Caco-2 (cell line): ENCODE measurements around the gene CTSZ. TPM values are rescaled to one million over a fixed set of nuclear protein-coding genes. Genes with fewer than 3 reads are reported as not detected.

Experiments
- BruUV-seq: library from RNA; stranded (reverse); fragments of 400-500 nt; replicated peaks from 2 replicates; lab custom pipeline; 2021; lab: Mats Ljungman, UMichigan
- CTCF ChIA-PET: fragments of 300-600 bp; sonication (Branson Sonifier 250); formaldehyde crosslinking; loops from one replicate; lab custom pipeline; 2022; ENCODE audit warnings: antibody characterized with exemption; lab: Charles Lee
- POLR2A ChIA-PET: fragments of 300-600 bp; sonication (Branson Sonifier 250); formaldehyde crosslinking; loops from one replicate; lab custom pipeline; 2022; ENCODE audit warnings: antibody characterized with exemption; lab: Charles Lee
- DNase-seq, 2 experiments: peaks; one replicate each; pipeline versions ENCODE4 v3.0.0 to v3.0.0-alpha.2; 2020 to 2022
- H3K27me3 ChIP-seq: replicated peaks from 2 replicates; pipeline ENCODE4 v1.6.0; 2011; ENCODE audit warnings: low read length; ENCODE audit not compliant: control insufficient read depth, insufficient read depth
- H3K36me3 ChIP-seq: 2 replicates; pipeline ENCODE4 v1.5.1; 2011; ENCODE audit warnings: low read length; ENCODE audit not compliant: control insufficient read depth, insufficient read depth
- H3K4me1 ChIP-seq: fragments of 250-450 bp; sonication (Bioruptor Pico); 2 replicates; pipeline ENCODE4 v1.5.1; 2020; ENCODE audit warnings: mild to moderate bottlenecking
- H3K4me3 ChIP-seq: 2 replicates; pipeline ENCODE4 v1.5.1; 2011; ENCODE audit warnings: low read depth, mild to moderate bottlenecking, control low read depth, low read length
- H3K9me3 ChIP-seq: fragments of 250-450 bp; sonication (Bioruptor Pico); 2 replicates; pipeline ENCODE4 v1.5.1; 2020; ENCODE audit warnings: mild to moderate bottlenecking, moderate library complexity
- H3K27ac Mint-ChIP-seq: one replicate; pipeline ENCODE4 v1.8.0; 2022; ENCODE audit warnings: mixed read lengths; ENCODE audit not compliant: unreplicated experiment
- H3K27me3 Mint-ChIP-seq: one replicate; pipeline ENCODE4 v1.8.0; 2022; ENCODE audit warnings: mixed read lengths; ENCODE audit not compliant: insufficient read depth, unreplicated experiment
- H3K36me3 Mint-ChIP-seq: one replicate; pipeline ENCODE4 v1.8.0; 2022; ENCODE audit warnings: mild to moderate bottlenecking, mixed read lengths; ENCODE audit not compliant: insufficient read depth, unreplicated experiment
- H3K4me1 Mint-ChIP-seq: one replicate; pipeline ENCODE4 v1.8.0; 2022; ENCODE audit warnings: low read depth, mixed read lengths; ENCODE audit not compliant: unreplicated experiment
- H3K4me3 Mint-ChIP-seq: one replicate; pipeline ENCODE4 v1.8.0; 2022; ENCODE audit warnings: mild to moderate bottlenecking, moderate library complexity, mixed read lengths; ENCODE audit not compliant: unreplicated experiment
- H3K9me3 Mint-ChIP-seq: one replicate; pipeline ENCODE4 v1.8.0; 2022; ENCODE audit warnings: mixed read lengths; ENCODE audit not compliant: unreplicated experiment
- CTCF ChIP-seq, 2 experiments: fragments of 200-600 bp in 1 of 2; IDR thresholded peaks; 1 replicate in 1 of 2; 2 replicates in 1 of 2; pipeline versions ENCODE4 v1.5.1 to v1.8.0; 2011 to 2022; ENCODE audit warnings: antibody characterized with exemption in 1 of 2, control low read depth in 1 of 2, inconsistent platforms in 1 of 2, low read depth in 1 of 2, low read length in 1 of 2, mild to moderate bottlenecking in 1 of 2, moderate library complexity in 1 of 2; ENCODE audit not compliant: insufficient read depth in 1 of 2, severe bottlenecking in 1 of 2, unreplicated experiment in 1 of 2
- intact Hi-C: fragments of 100-400 bp; cut with micrococcal nuclease; formaldehyde crosslinking; loops from one replicate; pipeline ENCODE4 v1.10.0; 2022; ENCODE audit not compliant: unreplicated experiment
- total RNA-seq: library from RNA; stranded (reverse); gene quantifications from 2 replicates; pipeline ENCODE4 v1.2.3, GENCODE V29; 2022

Gene CTSZ
- total RNA-seq, 1 experiment from 2014 or later, result 228 TPM

- no peaks in the 10 kb centered on the region for H3K27me3 ChIP-seq
- BruUV-seq, result no TSS peak
- intact Hi-C loops, result no loop called here
- H3K4me3 Mint-ChIP-seq, result no peak overlapping the region
- ChIA-PET POLR2A (interaction anchor here (0.5 kb wide), 1 partner anchor 322 kb away, joined by 10 read pairs; no protein-coding TSS in a partner anchor), CTCF (no interaction called here)
- no peaks in the 10 kb centered on the region for H3K36me3 Mint-ChIP-seq
- no peak overlapping the region for H3K4me3 ChIP-seq
- no peaks in the 10 kb centered on the region for H3K36me3 ChIP-seq
- no peaks in the 10 kb centered on the region for H3K4me1 ChIP-seq
- peak in 1 of 2 experiments; percentile 27 for DNase-seq
- H3K9me3 ChIP-seq, result peaks cover 12% of the 10 kb centered on the region
- no peak for TF ChIP-seq CTCF (IDR thresholded peaks at IDR 0.05; ENCODE audit: insufficient read depth in 1 of 2, low read depth in 1 of 2, low read length in 1 of 2, severe bottlenecking in 1 of 2, unreplicated experiment in 1 of 2)
- no peaks in the 10 kb centered on the region for H3K4me1 Mint-ChIP-seq
- peaks cover 6% of the 10 kb centered on the region for H3K27me3 Mint-ChIP-seq
- no peak overlapping the region for H3K27ac Mint-ChIP-seq
- no peaks in the 10 kb centered on the region for H3K9me3 Mint-ChIP-seq
These were observed 33.9 kb downstream of the CTSZ start for GRCh38 chr20:58973179-58973578.

- POLR2A ChIA-PET, result interaction anchor here (0.6 kb wide), 1 partner anchor 9 kb away, joined by 3 read pairs; the partner anchor contains the start of gene NELFCD
- CTCF ChIA-PET, result no interaction called here
- Histone ChIP-seq H3K4me1 (no peaks in the 10 kb centered on the region), H3K4me3 (no peak overlapping the region), H3K36me3 (no peaks in the 10 kb centered on the region), H3K9me3 (peaks cover 15% of the 10 kb centered on the region), H3K27me3 (no peaks in the 10 kb centered on the region)
- peak in 1 of 2 experiments; percentile 46 for DNase-seq
- no TSS peak for BruUV-seq
- no peak overlapping the region for H3K27ac Mint-ChIP-seq
- no peak overlapping the region for H3K4me3 Mint-ChIP-seq
- peaks cover 6% of the 10 kb centered on the region for H3K27me3 Mint-ChIP-seq
- H3K4me1 Mint-ChIP-seq, result no peaks in the 10 kb centered on the region
- H3K9me3 Mint-ChIP-seq, result no peaks in the 10 kb centered on the region
- H3K36me3 Mint-ChIP-seq, result no peaks in the 10 kb centered on the region
- no peak for TF ChIP-seq CTCF (IDR thresholded peaks at IDR 0.05; ENCODE audit: insufficient read depth in 1 of 2, low read depth in 1 of 2, low read length in 1 of 2, severe bottlenecking in 1 of 2, unreplicated experiment in 1 of 2)
- intact Hi-C loops, result no loop called here
These were observed 35.6 kb downstream of the CTSZ start for GRCh38 chr20:58971429-58971828.

GRCh38 chr20:58970146-58970545 is 36.9 kb downstream of the CTSZ start:
- no peak for DNase-seq
- ChIA-PET CTCF (interaction anchor here (0.7 kb wide), 1 partner anchor 14 kb away, joined by 3 read pairs; no protein-coding TSS in a partner anchor), POLR2A (no interaction called here)
- H3K9me3 Mint-ChIP-seq, result no peaks in the 10 kb centered on the region
- Histone ChIP-seq H3K4me3 (no peak overlapping the region), H3K36me3 (no peaks in the 10 kb centered on the region), H3K4me1 (no peaks in the 10 kb centered on the region), H3K27me3 (no peaks in the 10 kb centered on the region; the same call in 1 of the 2 replicates), H3K9me3 (peaks cover 12% of the 10 kb centered on the region)
- peaks cover 6% of the 10 kb centered on the region for H3K27me3 Mint-ChIP-seq
- TF ChIP-seq CTCF (IDR thresholded peaks at IDR 0.05; ENCODE audit: insufficient read depth in 1 of 2, low read depth in 1 of 2, low read length in 1 of 2, severe bottlenecking in 1 of 2, unreplicated experiment in 1 of 2), result no peak
- no peaks in the 10 kb centered on the region for H3K4me1 Mint-ChIP-seq
- H3K36me3 Mint-ChIP-seq, result no peaks in the 10 kb centered on the region
- intact Hi-C loops, result no loop called here
- H3K27ac Mint-ChIP-seq, result no peak overlapping the region
- BruUV-seq, result no TSS peak
- no peak overlapping the region for H3K4me3 Mint-ChIP-seq
